ENCODE results near the gene ERRFI1.

ERRFI1 gene

DNA sequence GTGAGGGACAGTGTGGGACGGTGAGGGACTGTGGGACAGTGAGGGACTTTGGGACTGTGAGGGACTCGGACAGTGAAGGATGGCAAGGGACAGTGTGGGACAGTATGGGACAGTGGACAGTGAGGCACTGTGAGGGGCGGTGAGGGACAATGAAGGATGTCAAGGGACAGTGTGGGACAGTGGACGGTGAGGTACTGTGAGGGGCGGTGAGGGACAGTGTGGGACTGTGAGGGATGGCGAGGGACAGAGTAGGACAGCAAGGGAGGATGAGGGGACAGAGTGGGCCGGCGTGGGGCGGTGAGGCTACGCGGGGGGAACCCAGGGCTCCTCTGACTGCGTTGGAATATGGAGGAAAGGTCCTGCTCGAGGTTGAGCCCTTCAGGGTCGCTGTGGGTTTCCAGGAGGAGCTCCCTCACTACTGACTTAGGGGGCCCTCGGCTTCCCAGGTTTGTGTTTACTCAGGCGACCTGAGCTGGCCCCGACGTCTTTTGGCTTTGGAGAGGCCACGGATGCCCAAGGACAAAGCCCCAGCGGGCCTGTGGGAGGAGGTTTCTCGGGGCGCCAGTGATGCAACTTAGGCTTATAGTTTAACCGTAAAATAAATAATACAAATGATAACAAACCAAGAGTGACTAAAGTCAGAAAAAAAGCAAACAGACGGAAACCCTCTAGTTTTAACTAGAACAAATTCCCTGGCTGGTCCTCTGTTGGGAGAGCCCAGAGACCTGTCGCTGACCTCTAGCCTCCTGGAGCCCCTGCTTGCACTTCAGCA, 1.1 kb upstream of the ERRFI1 start:
- DNase-seq (ENCODE audit: extremely low read depth, low read depth) = no peak
- TF ChIP-seq, protein P1, sequence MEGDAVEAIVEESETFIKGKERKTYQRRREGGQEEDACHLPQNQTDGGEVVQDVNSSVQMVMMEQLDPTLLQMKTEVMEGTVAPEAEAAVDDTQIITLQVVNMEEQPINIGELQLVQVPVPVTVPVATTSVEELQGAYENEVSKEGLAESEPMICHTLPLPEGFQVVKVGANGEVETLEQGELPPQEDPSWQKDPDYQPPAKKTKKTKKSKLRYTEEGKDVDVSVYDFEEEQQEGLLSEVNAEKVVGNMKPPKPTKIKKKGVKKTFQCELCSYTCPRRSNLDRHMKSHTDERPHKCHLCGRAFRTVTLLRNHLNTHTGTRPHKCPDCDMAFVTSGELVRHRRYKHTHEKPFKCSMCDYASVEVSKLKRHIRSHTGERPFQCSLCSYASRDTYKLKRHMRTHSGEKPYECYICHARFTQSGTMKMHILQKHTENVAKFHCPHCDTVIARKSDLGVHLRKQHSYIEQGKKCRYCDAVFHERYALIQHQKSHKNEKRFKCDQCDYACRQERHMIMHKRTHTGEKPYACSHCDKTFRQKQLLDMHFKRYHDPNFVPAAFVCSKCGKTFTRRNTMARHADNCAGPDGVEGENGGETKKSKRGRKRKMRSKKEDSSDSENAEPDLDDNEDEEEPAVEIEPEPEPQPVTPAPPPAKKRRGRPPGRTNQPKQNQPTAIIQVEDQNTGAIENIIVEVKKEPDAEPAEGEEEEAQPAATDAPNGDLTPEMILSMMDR (IDR thresholded peaks at IDR 0.05; ENCODE audit: low read depth, low read length) = no peak

DNA sequence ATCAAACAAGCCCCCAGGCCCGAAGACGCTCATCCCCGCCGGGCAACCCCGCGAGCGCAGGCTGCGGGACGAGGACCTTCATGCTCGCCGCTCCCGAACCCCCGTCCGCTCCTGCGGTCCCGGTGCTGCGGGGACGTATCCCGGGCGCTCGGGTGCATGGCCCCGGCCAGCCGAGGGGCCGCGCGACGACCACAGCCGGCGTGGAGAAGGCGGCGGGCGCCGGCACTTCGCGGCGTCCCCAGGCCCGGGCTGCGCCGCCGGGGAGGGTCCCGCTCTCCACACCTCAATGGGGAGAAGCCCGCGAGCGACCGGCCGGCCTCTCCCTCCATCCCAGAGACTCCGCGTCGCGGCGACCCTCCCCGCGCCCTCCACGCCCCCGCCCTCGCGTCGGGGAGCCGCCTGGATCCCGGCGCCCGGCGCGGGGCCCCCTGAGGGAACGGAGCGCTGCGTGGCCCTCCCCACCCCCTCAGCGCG, 401 bp downstream of the ERRFI1 start:
- no peak for DNase-seq (ENCODE audit: extremely low read depth, low read depth)
- TF ChIP-seq, protein P1 (IDR thresholded peaks at IDR 0.05; ENCODE audit: low read depth, low read length) = no peak

DNA sequence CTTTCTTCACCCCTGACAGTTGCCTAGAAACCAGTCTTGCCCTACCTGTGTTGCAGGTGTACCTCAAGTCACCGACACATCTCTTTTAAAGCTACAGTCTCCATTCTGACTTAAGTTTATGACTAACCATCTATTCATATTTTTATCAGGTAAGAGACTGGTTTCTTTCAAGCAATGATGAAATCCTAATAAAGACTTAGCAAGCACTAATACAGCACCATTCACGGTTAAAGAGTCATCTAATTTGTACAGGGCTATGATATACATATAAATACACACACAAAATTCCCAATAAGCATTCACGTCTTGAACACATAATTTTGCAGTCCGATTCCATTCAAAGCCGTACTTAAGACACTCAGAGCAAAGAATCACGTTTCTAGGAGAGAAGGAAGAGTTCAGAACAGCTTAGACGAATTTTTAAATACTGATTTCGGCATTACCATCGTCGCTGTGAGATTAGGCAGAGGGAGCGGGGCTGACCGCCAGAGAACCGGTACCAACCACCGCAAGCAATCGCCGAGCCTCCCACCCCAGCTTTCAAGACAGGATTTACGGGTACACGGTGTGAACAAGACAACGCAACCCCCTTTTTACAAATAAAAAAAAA, 943 bp downstream of the ERRFI1 start:
- DNase-seq (ENCODE audit: extremely low read depth, low read depth) = no peak
- TF ChIP-seq, protein P1 (IDR thresholded peaks at IDR 0.05; ENCODE audit: low read depth, low read length) = no peak

DNA sequence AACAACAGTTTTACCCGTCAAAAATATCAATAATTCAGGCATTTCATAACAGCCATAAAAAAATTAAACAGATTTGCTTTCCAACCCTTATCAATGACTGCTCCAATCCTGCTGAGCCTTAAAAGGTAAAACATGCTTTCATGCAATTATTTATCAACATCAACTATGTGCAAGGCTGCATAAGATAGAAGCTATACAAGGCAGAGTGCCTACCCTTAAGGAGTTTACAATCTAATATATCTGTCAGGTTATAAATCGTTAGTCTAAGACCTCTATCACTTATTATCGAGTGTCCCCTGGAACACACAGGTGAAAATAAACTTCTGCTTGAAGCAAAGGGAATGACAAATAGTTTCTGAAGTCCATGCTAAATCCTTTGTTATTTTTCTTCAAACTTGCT, 1.8 kb downstream of the ERRFI1 start:
- DNase-seq (ENCODE audit: extremely low read depth, low read depth) = no peak
- TF ChIP-seq, protein P1 (IDR thresholded peaks at IDR 0.05; ENCODE audit: low read depth, low read length) = no peak

DNA sequence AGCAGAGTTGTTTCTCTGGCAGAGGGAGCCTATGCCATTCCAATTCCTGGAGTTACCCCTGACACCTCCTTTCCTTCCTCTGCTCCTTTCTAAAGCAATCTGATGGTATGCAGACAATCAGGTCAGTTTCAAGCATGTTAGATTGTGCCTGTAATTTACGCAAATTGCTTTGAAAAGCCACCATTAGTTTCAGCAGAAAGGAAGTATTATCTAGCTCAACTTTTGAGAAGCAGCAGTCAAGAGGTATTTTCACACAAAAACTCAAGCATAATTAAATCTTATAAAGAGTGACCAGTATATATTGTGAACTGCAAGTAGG, 2.2 kb downstream of the ERRFI1 start:
- TF ChIP-seq, protein P1 (IDR thresholded peaks at IDR 0.05; ENCODE audit: low read depth, low read length) = no peak
- no peak for DNase-seq (ENCODE audit: extremely low read depth, low read depth)

DNA sequence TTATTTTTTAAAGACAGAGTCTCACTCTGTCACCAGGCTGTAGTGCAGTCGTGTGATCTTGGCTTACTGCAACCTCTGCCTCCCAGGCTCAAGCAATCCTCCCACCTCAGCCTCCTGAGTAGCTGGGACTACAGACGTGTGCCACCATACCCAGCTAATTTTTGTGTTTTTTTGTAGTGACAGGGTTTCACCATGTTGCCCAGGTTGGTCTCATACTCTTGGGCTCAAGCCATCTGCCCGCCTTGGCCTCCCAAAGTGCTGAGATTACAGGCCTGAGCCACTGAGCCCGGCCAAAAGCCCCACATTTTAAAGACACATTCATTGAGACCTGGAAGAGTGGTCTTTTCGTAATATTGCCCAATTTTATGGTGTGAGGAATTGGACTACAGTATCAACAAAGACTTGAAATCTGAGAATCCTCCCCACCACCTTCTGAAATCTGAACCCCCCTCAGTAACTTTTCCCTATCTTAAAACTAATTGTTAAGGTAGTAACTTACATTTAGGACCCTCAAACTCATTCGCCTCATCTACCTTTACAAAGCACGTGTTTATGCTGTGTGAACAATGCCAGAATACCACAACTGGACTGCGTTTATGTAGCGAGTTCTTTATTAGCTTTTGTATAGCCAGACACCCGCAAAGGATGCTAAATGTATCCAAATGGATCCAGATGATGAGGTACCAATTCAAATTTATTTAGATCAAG, 2.7 kb downstream of the ERRFI1 start:
- TF ChIP-seq, protein P1 (IDR thresholded peaks at IDR 0.05; ENCODE audit: low read depth, low read length) = no peak
- no peak for DNase-seq (ENCODE audit: extremely low read depth, low read depth)

All from AG09319 (cell line).